ENCODE data around the gene CDY1.
"Not testable (repeated sequence)": the region's sequence is repeated elsewhere in the genome, so short reads cannot be mapped to it uniquely, and the experiment has no call there.

CDY1 gene, protein sequence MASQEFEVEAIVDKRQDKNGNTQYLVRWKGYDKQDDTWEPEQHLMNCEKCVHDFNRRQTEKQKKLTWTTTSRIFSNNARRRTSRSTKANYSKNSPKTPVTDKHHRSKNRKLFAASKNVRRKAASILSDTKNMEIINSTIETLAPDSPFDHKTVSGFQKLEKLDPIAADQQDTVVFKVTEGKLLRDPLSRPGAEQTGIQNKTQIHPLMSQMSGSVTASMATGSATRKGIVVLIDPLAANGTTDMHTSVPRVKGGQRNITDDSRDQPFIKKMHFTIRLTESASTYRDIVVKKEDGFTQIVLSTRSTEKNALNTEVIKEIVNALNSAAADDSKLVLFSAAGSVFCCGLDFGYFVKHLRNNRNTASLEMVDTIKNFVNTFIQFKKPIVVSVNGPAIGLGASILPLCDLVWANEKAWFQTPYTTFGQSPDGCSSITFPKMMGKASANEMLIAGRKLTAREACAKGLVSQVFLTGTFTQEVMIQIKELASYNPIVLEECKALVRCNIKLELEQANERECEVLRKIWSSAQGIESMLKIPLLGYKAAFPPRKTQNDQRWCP

DNA sequence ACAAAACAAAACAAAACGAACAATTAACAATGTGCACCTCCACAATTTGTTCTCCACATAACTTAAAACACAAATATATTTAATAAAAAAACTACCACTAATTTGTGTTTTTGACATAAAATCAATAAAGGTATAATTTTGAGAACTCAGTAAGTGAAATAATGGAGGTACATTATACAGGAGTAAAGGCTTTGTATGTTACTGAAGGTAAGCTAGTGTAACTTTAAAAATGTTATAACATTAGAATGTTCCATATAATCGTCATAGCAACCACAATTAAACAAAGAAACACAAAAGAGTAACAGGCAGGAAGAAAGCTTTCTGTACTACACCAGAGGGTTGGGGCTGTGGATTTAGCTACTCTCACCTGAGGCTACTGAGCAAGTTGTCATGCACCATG lies at the start of gene CDY1:
CDY1 (plus strand) TSS at position 301 of the 400 bp plus-strand sequence. CDS start 326 bp downstream, outside the sequence.
- not testable (repeated sequence) for H3K27me3 ChIP-seq (ENCODE audit: control insufficient read depth in 1 of 2, insufficient read depth in 2 of 2, low read length in 2 of 2); H3K27ac ChIP-seq (ENCODE audit: low read depth, low read length); H3K4me1 ChIP-seq (ENCODE audit: control insufficient read depth in 1 of 2, insufficient read depth in 2 of 2, low read length in 2 of 2); H3K36me3 ChIP-seq (ENCODE audit: control insufficient read depth in 1 of 2, insufficient read depth in 2 of 2, low read length in 2 of 2); H3K9me3 ChIP-seq (ENCODE audit: control insufficient read depth in 1 of 2, low read length in 2 of 2); H3K4me3 ChIP-seq (ENCODE audit: low read depth in 1 of 2, low read length in 2 of 2); H3K9ac ChIP-seq (ENCODE audit: low read depth in 1 of 2, low read length in 2 of 2)

DNA sequence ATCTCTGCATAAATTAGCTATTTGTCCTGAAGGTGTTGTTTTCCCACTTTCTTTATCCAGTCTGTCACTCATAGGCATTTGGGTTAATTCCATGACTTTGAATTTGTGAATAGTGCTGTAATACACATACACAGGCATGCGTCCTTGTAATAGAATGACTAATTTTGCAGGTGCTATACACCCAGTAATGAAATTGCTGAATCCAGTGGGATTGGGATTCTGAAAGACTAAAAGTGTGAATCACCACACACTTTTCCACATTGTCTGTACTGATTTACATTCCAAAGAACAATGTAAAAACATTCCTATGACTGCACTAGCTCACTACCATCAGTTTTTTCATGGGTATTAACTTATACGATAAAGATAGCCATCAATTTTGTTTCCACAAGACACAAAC lies 28.6 kb upstream of the CDY1 start:
- H3K4me3 ChIP-seq (ENCODE audit: low read depth in 1 of 2, low read length in 2 of 2); H3K4me1 ChIP-seq (ENCODE audit: control insufficient read depth in 1 of 2, insufficient read depth in 2 of 2, low read length in 2 of 2); H3K27ac ChIP-seq (ENCODE audit: low read depth, low read length); H3K9me3 ChIP-seq (ENCODE audit: control insufficient read depth in 1 of 2, low read length in 2 of 2); H3K36me3 ChIP-seq (ENCODE audit: control insufficient read depth in 1 of 2, insufficient read depth in 2 of 2, low read length in 2 of 2); H3K9ac ChIP-seq (ENCODE audit: low read depth in 1 of 2, low read length in 2 of 2); H3K27me3 ChIP-seq (ENCODE audit: control insufficient read depth in 1 of 2, insufficient read depth in 2 of 2, low read length in 2 of 2): not testable (repeated sequence)

DNA sequence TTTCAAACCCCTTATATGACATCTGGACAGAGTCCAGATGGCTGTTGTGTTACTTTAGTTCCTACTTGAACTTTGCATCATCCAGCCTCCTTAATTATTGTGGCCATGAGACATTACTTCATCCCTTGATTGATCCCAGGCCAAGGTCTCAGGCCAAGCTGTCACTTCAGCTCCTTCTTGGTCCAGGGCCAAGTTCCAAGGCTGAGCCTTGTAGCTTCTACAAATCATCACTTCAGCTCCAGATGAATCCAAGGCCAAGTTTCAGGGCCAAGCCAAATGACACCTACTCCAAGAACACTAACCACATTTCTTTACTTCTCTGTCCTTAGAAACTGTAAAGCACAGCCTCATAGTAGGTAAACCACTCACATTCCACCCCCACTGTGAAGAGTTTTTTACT lies 1.7 kb upstream of the CDY1 start:
- H3K4me1 ChIP-seq (ENCODE audit: control insufficient read depth in 1 of 2, insufficient read depth in 2 of 2, low read length in 2 of 2); H3K9ac ChIP-seq (ENCODE audit: low read depth in 1 of 2, low read length in 2 of 2); H3K27me3 ChIP-seq (ENCODE audit: control insufficient read depth in 1 of 2, insufficient read depth in 2 of 2, low read length in 2 of 2); H3K36me3 ChIP-seq (ENCODE audit: control insufficient read depth in 1 of 2, insufficient read depth in 2 of 2, low read length in 2 of 2); H3K4me3 ChIP-seq (ENCODE audit: low read depth in 1 of 2, low read length in 2 of 2); H3K9me3 ChIP-seq (ENCODE audit: control insufficient read depth in 1 of 2, low read length in 2 of 2); H3K27ac ChIP-seq (ENCODE audit: low read depth, low read length): not testable (repeated sequence)

DNA sequence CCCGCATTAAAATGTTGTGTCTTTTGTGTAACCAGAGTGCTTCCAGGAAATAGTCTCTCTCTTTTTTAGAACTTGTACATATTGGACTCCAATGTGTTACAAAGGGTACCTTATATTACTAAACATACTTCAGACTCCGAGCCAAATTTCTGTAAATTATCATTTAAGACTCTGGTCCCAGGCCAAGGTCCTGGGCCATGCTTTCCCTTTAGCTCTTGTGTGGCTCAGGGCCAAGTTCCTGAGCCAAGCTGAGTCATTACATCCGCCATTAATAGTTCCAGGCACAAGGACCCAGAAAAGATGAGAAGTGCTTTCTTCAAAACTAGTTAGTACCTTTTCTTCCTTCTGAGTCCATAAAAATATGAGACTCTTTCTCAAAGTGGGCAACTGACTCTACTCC lies 4.6 kb downstream of the CDY1 start:
- H3K36me3 ChIP-seq (ENCODE audit: control insufficient read depth in 1 of 2, insufficient read depth in 2 of 2, low read length in 2 of 2); H3K27me3 ChIP-seq (ENCODE audit: control insufficient read depth in 1 of 2, insufficient read depth in 2 of 2, low read length in 2 of 2); H3K9me3 ChIP-seq (ENCODE audit: control insufficient read depth in 1 of 2, low read length in 2 of 2); H3K9ac ChIP-seq (ENCODE audit: low read depth in 1 of 2, low read length in 2 of 2); H3K4me1 ChIP-seq (ENCODE audit: control insufficient read depth in 1 of 2, insufficient read depth in 2 of 2, low read length in 2 of 2); H3K4me3 ChIP-seq (ENCODE audit: low read depth in 1 of 2, low read length in 2 of 2); H3K27ac ChIP-seq (ENCODE audit: low read depth, low read length): not testable (repeated sequence)

DNA sequence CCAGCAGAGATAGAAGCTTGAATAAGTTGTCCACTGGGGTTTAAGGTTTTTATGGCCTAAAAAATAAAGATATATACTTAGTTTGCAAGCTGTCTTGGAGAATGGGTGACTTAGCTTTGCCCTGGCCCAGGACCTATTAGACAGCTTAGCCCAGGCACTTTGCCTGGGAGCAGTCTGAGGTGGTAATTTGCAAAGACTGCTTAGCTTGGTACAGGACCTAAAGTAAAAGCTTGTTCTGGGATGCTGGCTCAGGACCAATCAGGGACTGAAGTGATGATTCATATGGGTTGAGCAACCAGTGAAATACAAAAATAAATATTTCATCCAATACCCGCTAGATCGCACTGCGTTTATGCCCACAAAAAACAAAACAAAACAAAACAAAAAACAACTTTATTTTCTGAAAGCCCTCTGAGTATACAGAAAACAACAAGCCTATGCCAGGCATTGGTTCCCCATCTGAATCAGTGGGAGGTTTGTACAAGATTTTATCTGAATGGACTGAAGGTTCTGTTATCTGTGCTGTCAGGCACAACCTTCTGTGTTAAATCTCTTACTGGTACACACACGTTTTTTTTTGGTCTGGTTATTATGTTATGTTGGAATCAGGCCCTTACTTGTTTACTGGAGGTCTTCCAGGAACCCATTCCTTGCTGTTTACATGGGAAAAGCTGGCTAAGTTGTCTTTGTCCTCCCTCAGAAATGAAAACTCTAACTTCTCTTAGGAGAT lies 8.6 kb downstream of the CDY1 start:
- not testable (repeated sequence) for H3K27me3 ChIP-seq (ENCODE audit: control insufficient read depth in 1 of 2, insufficient read depth in 2 of 2, low read length in 2 of 2); H3K9ac ChIP-seq (ENCODE audit: low read depth in 1 of 2, low read length in 2 of 2); H3K36me3 ChIP-seq (ENCODE audit: control insufficient read depth in 1 of 2, insufficient read depth in 2 of 2, low read length in 2 of 2); H3K9me3 ChIP-seq (ENCODE audit: control insufficient read depth in 1 of 2, low read length in 2 of 2); H3K4me1 ChIP-seq (ENCODE audit: control insufficient read depth in 1 of 2, insufficient read depth in 2 of 2, low read length in 2 of 2); H3K4me3 ChIP-seq (ENCODE audit: low read depth in 1 of 2, low read length in 2 of 2); H3K27ac ChIP-seq (ENCODE audit: low read depth, low read length)

DNA sequence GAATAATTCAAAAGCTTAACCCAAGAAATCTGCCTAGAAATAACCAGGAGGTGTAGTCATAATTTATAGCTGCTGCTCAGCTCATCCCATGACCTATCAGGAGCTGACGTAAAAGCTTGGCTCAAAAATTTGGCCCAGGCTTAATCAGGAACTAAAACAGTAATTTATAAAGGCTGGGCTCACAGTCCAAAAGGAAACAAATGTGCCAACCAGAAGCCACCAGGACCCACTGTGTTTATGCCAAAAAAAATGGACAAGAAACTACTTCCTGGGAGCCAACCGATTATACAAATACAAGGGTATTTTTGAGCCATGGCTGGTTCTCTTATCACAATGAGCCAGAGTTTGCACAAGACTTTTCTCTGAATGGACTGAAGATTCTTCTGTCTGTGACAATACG lies 17.9 kb downstream of the CDY1 start:
- not testable (repeated sequence) for H3K9me3 ChIP-seq (ENCODE audit: control insufficient read depth in 1 of 2, low read length in 2 of 2); H3K27ac ChIP-seq (ENCODE audit: low read depth, low read length); H3K9ac ChIP-seq (ENCODE audit: low read depth in 1 of 2, low read length in 2 of 2); H3K36me3 ChIP-seq (ENCODE audit: control insufficient read depth in 1 of 2, insufficient read depth in 2 of 2, low read length in 2 of 2); H3K4me3 ChIP-seq (ENCODE audit: low read depth in 1 of 2, low read length in 2 of 2); H3K4me1 ChIP-seq (ENCODE audit: control insufficient read depth in 1 of 2, insufficient read depth in 2 of 2, low read length in 2 of 2); H3K27me3 ChIP-seq (ENCODE audit: control insufficient read depth in 1 of 2, insufficient read depth in 2 of 2, low read length in 2 of 2)

DNA sequence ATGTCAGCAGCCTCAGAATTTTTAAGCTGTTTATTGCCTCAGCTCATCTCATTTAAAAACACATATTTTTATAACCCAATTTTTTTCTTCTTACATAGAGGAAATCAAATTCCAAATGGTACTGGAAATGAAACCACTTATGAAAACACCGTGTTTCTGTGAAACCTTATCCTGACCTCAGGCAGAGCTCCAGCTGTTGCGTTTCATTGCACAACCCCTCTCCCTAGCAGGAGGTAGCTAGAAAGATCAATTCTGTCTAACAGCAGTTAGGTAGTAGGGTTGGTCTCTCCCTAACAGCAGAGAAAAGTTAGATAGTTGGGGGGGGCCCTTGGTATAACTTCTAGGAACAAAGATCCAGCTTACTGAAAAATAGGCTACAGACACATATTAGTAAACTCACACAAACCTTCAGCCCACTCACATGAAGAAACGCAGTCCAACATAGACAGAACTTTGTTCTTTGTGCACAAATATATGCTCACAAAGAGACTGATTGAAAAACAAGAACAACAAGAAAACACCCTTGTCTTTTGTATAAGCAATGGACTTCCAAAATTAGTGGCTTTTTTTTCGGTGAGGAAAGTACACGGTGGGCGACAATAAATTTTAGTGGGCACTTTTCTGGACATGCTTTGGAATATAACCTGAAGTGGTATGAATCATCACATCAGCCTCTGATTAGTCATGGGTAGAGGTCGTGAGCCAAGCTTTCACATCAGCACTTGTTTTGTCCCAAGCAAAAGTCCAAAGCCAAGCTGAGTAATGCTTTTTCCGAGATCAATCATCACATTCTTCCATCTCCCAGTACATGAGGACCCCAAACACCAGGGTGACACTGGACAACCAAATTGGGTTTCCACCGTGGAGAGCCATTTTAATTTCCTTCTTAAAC lies 21.4 kb downstream of the CDY1 start:
- not testable (repeated sequence) for H3K27ac ChIP-seq (ENCODE audit: low read depth, low read length); H3K27me3 ChIP-seq (ENCODE audit: control insufficient read depth in 1 of 2, insufficient read depth in 2 of 2, low read length in 2 of 2); H3K9me3 ChIP-seq (ENCODE audit: control insufficient read depth in 1 of 2, low read length in 2 of 2); H3K9ac ChIP-seq (ENCODE audit: low read depth in 1 of 2, low read length in 2 of 2); H3K36me3 ChIP-seq (ENCODE audit: control insufficient read depth in 1 of 2, insufficient read depth in 2 of 2, low read length in 2 of 2); H3K4me3 ChIP-seq (ENCODE audit: low read depth in 1 of 2, low read length in 2 of 2); H3K4me1 ChIP-seq (ENCODE audit: control insufficient read depth in 1 of 2, insufficient read depth in 2 of 2, low read length in 2 of 2)

Measured in duodenal mucosa (tissue), 2 donors.